Measurements from ENCODE around the gene SULT1E1. TPM values are rescaled to one million over a fixed set of nuclear protein-coding genes. Genes with fewer than 3 reads are reported as not detected.

The SULT1E1 gene
- total RNA-seq, 2 experiments from 2014 or later = not detected

GRCh38 chr4:69793732-69794131 lies 66.2 kb downstream of the SULT1E1 start:
- Histone ChIP-seq H3K27me3 (ENCODE audit: control insufficient read depth in 1 of 2, insufficient read depth in 2 of 2, low read length in 2 of 2) (no peaks in the 10 kb centered on the region), H3K27ac (ENCODE audit: low read depth in 1 of 2, low read length in 2 of 2) (no peak overlapping the region), H3K4me3 (ENCODE audit: low read length) (no peak overlapping the region), H3K9me3 (ENCODE audit: control insufficient read depth in 1 of 2, insufficient read depth in 1 of 2, low read length in 2 of 2) (no peaks in the 10 kb centered on the region), H3K36me3 (ENCODE audit: insufficient read depth, low read length) (no peaks in the 10 kb centered on the region), H3K4me1 (ENCODE audit: insufficient read depth, low read length) (no peaks in the 10 kb centered on the region)
- Mint-ChIP-seq H3K9me3 (peaks cover 3% of the 10 kb centered on the region), H3K27ac (no peak overlapping the region), H3K36me3 (ENCODE audit: low read depth) (no peaks in the 10 kb centered on the region), H3K4me1 (ENCODE audit: low read depth) (no peaks in the 10 kb centered on the region), H3K27me3 (no peaks in the 10 kb centered on the region), H3K4me3 (no peak overlapping the region)
- intact Hi-C loops (cut with DNase I, micrococcal nuclease) = no loop called here
- ChIA-PET CTCF (no interaction called here), POLR2A (no interaction called here)
- ATAC-seq (ENCODE audit: poor library complexity) (no peak), DNase-seq (no peak)
- TF ChIP-seq, protein P1, sequence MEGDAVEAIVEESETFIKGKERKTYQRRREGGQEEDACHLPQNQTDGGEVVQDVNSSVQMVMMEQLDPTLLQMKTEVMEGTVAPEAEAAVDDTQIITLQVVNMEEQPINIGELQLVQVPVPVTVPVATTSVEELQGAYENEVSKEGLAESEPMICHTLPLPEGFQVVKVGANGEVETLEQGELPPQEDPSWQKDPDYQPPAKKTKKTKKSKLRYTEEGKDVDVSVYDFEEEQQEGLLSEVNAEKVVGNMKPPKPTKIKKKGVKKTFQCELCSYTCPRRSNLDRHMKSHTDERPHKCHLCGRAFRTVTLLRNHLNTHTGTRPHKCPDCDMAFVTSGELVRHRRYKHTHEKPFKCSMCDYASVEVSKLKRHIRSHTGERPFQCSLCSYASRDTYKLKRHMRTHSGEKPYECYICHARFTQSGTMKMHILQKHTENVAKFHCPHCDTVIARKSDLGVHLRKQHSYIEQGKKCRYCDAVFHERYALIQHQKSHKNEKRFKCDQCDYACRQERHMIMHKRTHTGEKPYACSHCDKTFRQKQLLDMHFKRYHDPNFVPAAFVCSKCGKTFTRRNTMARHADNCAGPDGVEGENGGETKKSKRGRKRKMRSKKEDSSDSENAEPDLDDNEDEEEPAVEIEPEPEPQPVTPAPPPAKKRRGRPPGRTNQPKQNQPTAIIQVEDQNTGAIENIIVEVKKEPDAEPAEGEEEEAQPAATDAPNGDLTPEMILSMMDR (IDR thresholded peaks at IDR 0.05) = no peak

Other genes starting within 250 kb of the SULT1E1 start
- gene UGT2A2, start 220.5 kb downstream of the SULT1E1 start, total RNA-seq = not detected
- gene UGT2A1, start 206.9 kb downstream of the SULT1E1 start, total RNA-seq = under 1 TPM in 1 of 2 experiments, not detected in 1; 0.22 TPM
- gene SULT1B1, start 99.5 kb downstream of the SULT1E1 start, total RNA-seq = 10 to 100 TPM in 1 of 2 experiments, 1 to 10 TPM in 1; 9.4 to 10.2 TPM
- not detected for gene CSN1S1, start 70.9 kb upstream of the SULT1E1 start, total RNA-seq
- not detected for gene CSN2, start 105.6 kb upstream of the SULT1E1 start, total RNA-seq
- not detected for gene STATH, start 135.8 kb upstream of the SULT1E1 start, total RNA-seq
- not detected for gene HTN3, start 168.3 kb upstream of the SULT1E1 start, total RNA-seq
- gene HTN1, start 190.3 kb upstream of the SULT1E1 start, total RNA-seq = not detected

All from CD4-positive, alpha-beta T cell (primary cell).